ENCODE results near the gene SYNGR1.

SYNGR1 gene

DNA sequence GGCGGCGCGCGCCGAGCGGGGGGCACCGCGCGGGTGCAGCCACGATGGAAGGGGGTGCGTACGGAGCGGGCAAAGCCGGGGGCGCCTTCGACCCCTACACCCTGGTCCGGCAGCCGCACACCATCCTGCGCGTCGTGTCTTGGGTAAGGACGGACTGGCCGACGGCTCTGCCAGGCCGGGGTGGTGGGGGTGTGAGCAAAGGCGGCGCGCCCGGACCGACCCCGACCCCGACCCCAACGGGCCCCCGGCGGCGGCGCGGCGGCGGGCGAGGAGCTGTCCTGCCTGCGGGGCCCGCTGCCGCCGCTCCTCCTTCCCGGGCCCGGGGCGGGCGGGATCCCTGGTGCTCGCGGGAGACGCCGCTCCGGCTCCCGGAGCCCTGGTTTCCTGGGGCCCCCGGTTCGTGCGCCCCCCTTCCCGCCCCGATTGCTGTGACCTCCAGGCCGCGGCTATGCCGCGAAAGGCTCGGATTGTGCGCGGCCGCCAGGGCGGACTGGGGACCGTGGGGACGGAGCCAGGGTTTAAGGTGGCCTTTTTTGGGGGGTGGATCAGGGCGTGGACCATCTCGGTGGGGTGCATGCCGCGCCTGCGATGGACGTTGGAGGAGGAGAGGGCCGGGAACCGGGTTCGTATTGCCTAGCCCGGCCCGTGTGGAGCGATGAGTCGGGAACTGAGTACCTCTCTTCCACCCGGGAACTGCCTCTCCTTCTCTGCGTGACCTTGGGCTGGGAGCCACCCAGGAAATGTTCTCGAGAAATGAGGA lies at the start of gene SYNGR1:
SYNGR1 (plus strand) TSS at position 25 of the 760 bp plus-strand sequence; CDS start at position 45, 20 bp downstream.
- peak in 10 of 56 donors; percentile 13 to 51 (median 38) for DNase-seq

DNA sequence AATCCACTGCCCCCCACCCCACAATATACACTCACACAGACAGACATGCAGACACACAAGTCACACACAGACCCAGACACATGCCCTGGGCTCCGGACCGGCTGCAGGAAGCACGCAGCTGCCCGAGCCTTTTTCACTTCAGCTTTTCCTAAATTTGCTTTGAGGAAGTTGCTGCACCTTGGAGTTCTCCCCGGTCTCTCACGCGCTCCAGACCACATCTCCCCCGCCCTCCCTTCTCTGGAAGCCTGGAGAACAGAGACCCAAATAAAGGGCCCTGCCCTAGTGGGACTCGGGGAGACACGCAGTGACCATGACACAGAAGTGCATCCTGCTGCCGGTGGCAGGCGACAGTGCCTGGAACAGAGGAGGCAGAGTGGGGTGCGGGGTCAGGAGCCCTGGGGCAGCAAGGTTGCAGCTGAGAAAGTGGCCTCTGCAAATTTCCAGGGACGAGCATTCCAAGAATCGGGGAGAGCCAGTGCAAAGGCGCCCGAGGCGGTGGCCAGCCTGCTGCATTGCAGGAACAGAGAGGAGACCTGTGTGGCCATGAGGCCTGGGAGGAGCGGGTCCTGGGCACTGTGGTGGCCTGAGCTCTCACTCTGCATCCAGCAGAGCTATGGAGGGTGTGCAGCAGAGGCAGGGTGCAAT lies 49.5 kb upstream of the SYNGR1 start:
- peak in 24 of 56 donors; percentile 9 to 64 (median 26) for DNase-seq

GRCh38 chr22:39301108-39301507 lies 48.7 kb upstream of the SYNGR1 start:
- no peak for DNase-seq

DNA sequence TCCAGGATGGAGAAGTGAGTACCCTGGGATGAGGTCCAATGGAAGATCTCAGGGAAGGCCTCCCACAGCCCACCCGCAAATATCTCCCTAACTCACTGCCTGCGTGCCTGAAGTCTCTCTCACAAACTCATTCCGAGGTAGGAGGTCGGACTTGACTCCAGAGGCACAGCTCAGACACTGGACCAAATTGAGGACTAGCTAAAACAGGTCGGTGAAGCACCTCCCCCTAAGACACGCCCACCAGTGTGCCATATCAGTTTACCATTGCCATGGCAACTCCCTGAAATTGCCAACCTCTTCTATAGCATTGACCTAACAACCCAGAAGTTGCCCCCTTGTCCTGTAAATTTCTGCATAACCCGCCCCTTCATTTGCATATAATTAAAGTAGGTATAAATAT lies 47.9 kb upstream of the SYNGR1 start:
- DNase-seq, result no peak

- DNase-seq, result no peak
Observed at GRCh38 chr22:39302431-39302960, 47.3 kb upstream of the SYNGR1 start.

GRCh38 chr22:39303358-39303757 lies 46.4 kb upstream of the SYNGR1 start:
- no peak for DNase-seq

GRCh38 chr22:39303892-39304671 lies 45.7 kb upstream of the SYNGR1 start:
- no peak for DNase-seq

DNA sequence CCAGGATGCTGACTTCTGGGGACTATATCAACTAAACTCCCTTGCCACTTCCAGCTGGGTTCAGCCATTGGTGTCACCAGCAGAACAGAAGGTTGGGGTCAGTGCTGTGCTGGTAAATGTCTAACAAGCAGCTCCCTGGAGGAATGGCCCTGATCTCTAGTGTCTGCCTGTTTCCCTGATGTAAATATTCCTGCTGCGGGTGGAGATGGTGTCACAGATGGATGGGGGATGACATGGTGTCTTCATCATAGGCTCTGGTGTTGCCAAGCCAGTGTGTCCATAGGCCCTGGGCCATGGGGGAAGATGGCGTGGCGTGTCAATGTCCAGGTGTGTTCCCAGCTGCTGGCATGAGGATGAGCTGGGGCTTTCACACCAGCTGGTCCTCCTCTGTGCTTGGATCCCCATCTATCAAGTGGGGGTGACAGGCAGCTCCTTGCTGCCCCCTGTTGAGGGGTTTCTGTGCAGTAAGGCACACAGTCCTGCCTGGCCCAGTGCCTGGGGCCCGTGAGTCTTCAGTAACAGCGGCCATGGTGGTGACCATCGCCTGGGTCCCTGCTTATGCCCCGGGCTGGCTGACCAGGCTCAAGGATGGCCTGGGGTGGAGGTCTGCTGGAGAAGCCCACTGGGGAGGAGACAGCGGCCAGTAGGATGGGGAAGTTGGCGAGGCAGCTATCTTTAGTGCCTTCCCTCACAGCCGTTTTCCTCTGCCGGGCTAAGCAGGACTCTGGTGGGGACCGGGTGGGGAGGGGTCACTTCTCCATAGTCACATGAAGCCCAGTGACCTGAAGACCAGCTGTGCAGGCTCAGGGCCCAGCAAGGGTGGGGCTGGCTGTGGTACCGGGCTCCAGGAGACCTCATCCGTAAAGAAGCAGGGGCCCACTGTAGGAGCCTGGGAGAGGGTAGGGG lies 43.1 kb upstream of the SYNGR1 start:
- DNase-seq, result peak in 10 of 56 donors; percentile 8 to 66 (median 28)

GRCh38 chr22:39308614-39309363 lies 41.0 kb upstream of the SYNGR1 start:
- DNase-seq, result peak in 6 of 56 donors; percentile 9 to 68 (median 18)

- DNase-seq, result no peak
Observed at GRCh38 chr22:39309364-39309861, 40.4 kb upstream of the SYNGR1 start.

DNA sequence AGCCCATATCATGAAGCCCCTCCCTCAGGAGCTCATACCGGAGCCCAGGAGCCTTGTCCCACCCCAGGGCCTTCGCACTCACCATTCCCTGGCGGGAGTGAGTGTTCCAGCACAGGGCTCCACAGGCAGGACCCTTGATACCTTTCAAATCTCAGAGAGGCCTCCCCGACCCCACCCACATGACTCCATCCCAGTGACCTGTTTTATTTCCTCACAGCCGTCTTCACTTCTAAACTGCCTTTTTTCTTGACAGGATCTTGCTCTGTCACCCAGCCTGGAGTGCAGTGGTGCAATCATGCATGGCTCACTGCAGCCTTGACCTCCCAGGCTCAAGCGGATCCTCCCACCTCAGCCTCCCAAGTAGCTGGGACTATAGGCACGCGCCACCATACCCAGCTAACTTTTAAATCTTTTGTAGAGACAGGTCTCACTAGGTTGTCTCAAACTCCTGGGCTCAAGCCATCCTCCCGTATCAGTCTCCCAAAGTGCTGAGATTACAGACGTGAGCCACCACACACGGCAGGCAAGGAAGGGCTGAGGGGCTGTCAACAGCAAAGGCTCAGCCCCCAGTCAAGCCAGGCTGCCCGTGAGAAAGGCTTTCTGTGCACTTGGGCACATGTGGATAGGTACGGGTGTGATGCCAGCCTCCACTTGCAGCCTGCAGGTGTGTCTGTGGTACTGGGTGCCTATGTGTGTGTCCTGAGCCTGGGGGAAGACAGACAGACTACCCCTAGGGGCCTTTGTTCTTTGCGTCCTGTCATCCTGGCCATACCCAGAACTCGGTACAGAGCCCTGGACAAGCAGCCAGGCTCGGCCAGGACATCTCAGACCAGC lies 39.7 kb upstream of the SYNGR1 start:
- DNase-seq, result no peak

GRCh38 chr22:39311592-39312400 lies 38.0 kb upstream of the SYNGR1 start:
- no peak for DNase-seq

GRCh38 chr22:39312410-39312809 lies 37.4 kb upstream of the SYNGR1 start:
- no peak for DNase-seq

- DNase-seq, result no peak
Observed at GRCh38 chr22:39313258-39314001, 36.4 kb upstream of the SYNGR1 start.

GRCh38 chr22:39314251-39314971 lies 35.4 kb upstream of the SYNGR1 start:
- no peak for DNase-seq

DNA sequence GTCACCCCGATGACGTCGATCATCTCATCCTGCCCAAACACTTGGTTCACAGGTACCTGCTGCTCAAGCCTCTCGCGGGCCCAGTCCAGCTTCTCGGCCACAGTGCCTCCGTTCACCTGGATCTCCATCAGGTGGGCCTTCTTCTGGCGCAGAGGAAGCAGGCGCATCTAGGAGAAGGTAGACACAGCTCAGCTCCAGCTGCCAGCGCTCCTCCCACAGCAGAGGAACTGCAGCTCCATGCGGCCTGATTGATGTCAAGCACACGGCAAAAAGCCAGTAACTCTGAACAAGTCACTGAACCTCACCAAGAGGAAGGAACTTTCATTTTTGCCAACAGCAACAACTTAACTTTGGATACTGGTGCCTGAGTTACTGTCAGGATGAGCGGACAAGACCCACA lies 34.4 kb upstream of the SYNGR1 start:
- no peak for DNase-seq

All from nucleus accumbens (tissue), 56 donors.